ENCODE measurements around the gene MYO7A.

The MYO7A gene

GRCh38 chr11:77176996-77177395, 49.0 kb downstream of the MYO7A start:
- H3K4me3 ChIP-seq (ENCODE audit: low read depth, low read length), result no peak overlapping the region
- DNase-seq (ENCODE audit: low read depth), result no peak
- TF ChIP-seq CTCF (IDR thresholded peaks at IDR 0.05; ENCODE audit: insufficient read depth, low read depth, low read length, missing control alignments), result no peak

DNA sequence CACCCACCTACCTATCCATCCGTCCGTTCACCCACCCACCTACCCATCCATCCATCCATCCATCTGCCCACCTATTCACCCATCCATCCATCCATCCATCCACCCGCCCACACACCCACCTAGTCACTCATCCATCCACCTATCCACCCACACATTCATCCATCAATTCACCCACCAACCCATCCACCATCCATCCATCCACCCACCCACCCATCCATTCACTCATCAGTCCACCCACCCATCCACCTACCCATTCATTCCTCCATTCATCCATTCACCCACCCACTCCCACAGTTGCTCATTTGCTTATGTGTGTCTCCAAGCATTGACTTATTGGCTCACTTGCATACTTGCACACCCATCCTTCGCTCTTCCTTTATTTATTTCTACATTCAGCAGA, 50.1 kb downstream of the MYO7A start:
- no peak for TF ChIP-seq CTCF (IDR thresholded peaks at IDR 0.05; ENCODE audit: insufficient read depth, low read depth, low read length, missing control alignments)
- H3K4me3 ChIP-seq (ENCODE audit: low read depth, low read length), result no peak overlapping the region

GRCh38 chr11:77179048-77179447, 51.0 kb downstream of the MYO7A start:
- no peak for TF ChIP-seq CTCF (IDR thresholded peaks at IDR 0.05; ENCODE audit: insufficient read depth, low read depth, low read length, missing control alignments)
- no peak overlapping the region for H3K4me3 ChIP-seq (ENCODE audit: low read depth, low read length)
- DNase-seq (ENCODE audit: low read depth), result no peak

More for the DNA sequence above, 50.1 kb downstream of the MYO7A start:
- no peak for DNase-seq (ENCODE audit: low read depth)

- TF ChIP-seq CTCF (IDR thresholded peaks at IDR 0.05; ENCODE audit: insufficient read depth, low read depth, low read length, missing control alignments), result no peak
- DNase-seq (ENCODE audit: low read depth), result no peak
Observed at GRCh38 chr11:77179681-77180080, 51.6 kb downstream of the MYO7A start.

DNA sequence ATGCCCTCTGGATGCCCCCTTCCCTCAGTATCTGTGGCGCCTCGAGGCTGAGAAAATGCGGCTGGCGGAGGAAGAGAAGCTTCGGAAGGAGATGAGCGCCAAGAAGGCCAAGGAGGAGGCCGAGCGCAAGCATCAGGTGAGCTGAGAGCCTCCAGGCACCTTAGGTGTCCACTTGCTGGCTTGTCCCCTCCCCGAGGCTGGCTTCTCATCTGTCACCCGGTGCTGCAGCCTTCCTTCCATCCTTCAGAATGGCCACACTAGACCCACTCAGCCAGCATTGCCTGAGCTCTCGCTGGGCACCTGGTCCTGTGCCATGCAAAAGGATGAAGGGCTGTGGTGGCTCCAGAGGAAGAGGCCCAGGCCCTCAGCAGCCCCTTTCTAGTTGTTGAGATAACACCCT, 52.3 kb downstream of the MYO7A start:
- no peak for DNase-seq (ENCODE audit: low read depth)
- TF ChIP-seq CTCF (IDR thresholded peaks at IDR 0.05; ENCODE audit: insufficient read depth, low read depth, low read length, missing control alignments), result no peak
- no peak overlapping the region for H3K4me3 ChIP-seq (ENCODE audit: low read depth, low read length)

More at GRCh38 chr11:77179681-77180080, 51.6 kb downstream of the MYO7A start:
- no peak overlapping the region for H3K4me3 ChIP-seq (ENCODE audit: low read depth, low read length)

- no peak for TF ChIP-seq CTCF (IDR thresholded peaks at IDR 0.05; ENCODE audit: insufficient read depth, low read depth, low read length, missing control alignments)
- DNase-seq (ENCODE audit: low read depth), result no peak
Observed at GRCh38 chr11:77181226-77181625, 53.2 kb downstream of the MYO7A start.

GRCh38 chr11:77181799-77182541, 53.9 kb downstream of the MYO7A start:
- no peak overlapping the region for H3K4me3 ChIP-seq (ENCODE audit: low read depth, low read length)
- DNase-seq (ENCODE audit: low read depth), result no peak
- no peak for TF ChIP-seq CTCF (IDR thresholded peaks at IDR 0.05; ENCODE audit: insufficient read depth, low read depth, low read length, missing control alignments)

More at GRCh38 chr11:77181226-77181625, 53.2 kb downstream of the MYO7A start:
- H3K4me3 ChIP-seq (ENCODE audit: low read depth, low read length), result no peak overlapping the region
